CD4-positive, CD25-positive, alpha-beta regulatory T cell (primary cell): ENCODE results near the gene TYMS. TPM values are rescaled to one million over a fixed set of nuclear protein-coding genes. Genes with fewer than 3 reads are reported as not detected.

Experiments
- ATAC-seq, 2 donors: fragments of 150-1000 bp; cut with Tn5 transposase; one replicate each; pipeline ENCODE4 v1.10.0; 2021; ENCODE audit warnings: low read depth in 2 of 2, moderate number of reproducible peaks in 2 of 2, moderate library complexity in 1 of 2
- DNase-seq, 3 donors: peaks; one replicate each; pipeline versions ENCODE4 v3.0.0 to v3.0.0-alpha.2; 2012 to 2022; ENCODE audit warnings: mixed read lengths in 1 of 3
- H3K27ac ChIP-seq: one replicate; pipeline ENCODE4 v1.7.0; 2013; ENCODE audit warnings: mild to moderate bottlenecking, low read length; ENCODE audit not compliant: insufficient read depth, poor library complexity, severe bottlenecking
- H3K27me3 ChIP-seq: one replicate; pipeline ENCODE4 v1.7.0; 2013; ENCODE audit warnings: low read length; ENCODE audit not compliant: control insufficient read depth, insufficient read depth
- H3K36me3 ChIP-seq: one replicate; pipeline ENCODE4 v1.7.0; 2013; ENCODE audit warnings: mild to moderate bottlenecking, low read length, moderate library complexity; ENCODE audit not compliant: control insufficient read depth, insufficient read depth
- H3K4me1 ChIP-seq: 2 replicates; pipeline ENCODE4 v1.7.0; 2013; ENCODE audit warnings: mild to moderate bottlenecking, low read length; ENCODE audit not compliant: insufficient read depth, control insufficient read depth, poor library complexity, severe bottlenecking
- H3K4me3 ChIP-seq: one replicate; pipeline ENCODE4 v1.7.0; 2013; ENCODE audit warnings: low read depth, mild to moderate bottlenecking, low read length, moderate library complexity
- H3K9me3 ChIP-seq, 2 experiments: 1 replicate in 1 of 2; 2 replicates in 1 of 2; pipeline ENCODE4 v1.7.0; 2013; ENCODE audit warnings: low read length in 2 of 2, mild to moderate bottlenecking in 1 of 2, moderate library complexity in 1 of 2; ENCODE audit not compliant: control insufficient read depth in 2 of 2
- H3K27ac Mint-ChIP-seq, 3 donors: one replicate each; pipeline ENCODE4 v1.8.0; 2020 to 2022; ENCODE audit warnings: mild to moderate bottlenecking in 3 of 3, mixed read lengths in 3 of 3, moderate library complexity in 2 of 3
- H3K27me3 Mint-ChIP-seq: one replicate; pipeline ENCODE4 v1.8.0; 2022; ENCODE audit warnings: mild to moderate bottlenecking, mixed read lengths
- H3K36me3 Mint-ChIP-seq: one replicate; pipeline ENCODE4 v1.8.0; 2020; ENCODE audit warnings: mixed read lengths
- H3K4me1 Mint-ChIP-seq, 4 donors: one replicate each; pipeline ENCODE4 v1.8.0; 2020 to 2022; ENCODE audit warnings: mixed read lengths in 4 of 4, mild to moderate bottlenecking in 1 of 4
- H3K4me3 Mint-ChIP-seq, 4 donors: one replicate each; pipeline ENCODE4 v1.8.0; 2020 to 2022; ENCODE audit warnings: mild to moderate bottlenecking in 4 of 4, mixed read lengths in 4 of 4, moderate library complexity in 3 of 4
- H3K9me3 Mint-ChIP-seq, 7 donors: one replicate each; pipeline ENCODE4 v1.8.0; 2020 to 2022; ENCODE audit warnings: mixed read lengths in 7 of 7, mild to moderate bottlenecking in 3 of 7, moderate library complexity in 2 of 7
- polyA plus RNA-seq, 4 donors: library from polyadenylated mRNA; unstranded; fragments of 300-500 nt; fragmentation: Illumina TruSeq; gene quantifications; one replicate each; pipeline ENCODE4 v1.2.3, GENCODE V29; 2021
- total RNA-seq: library from RNA; stranded (reverse); gene quantifications from one replicate; pipeline ENCODE4 v1.2.3, GENCODE V29; 2022

Gene TYMS
- total and polyA plus RNA-seq, 5 donors from 2014 or later, result 4.9 to 14.4 (median 7.3) TPM

DNA sequence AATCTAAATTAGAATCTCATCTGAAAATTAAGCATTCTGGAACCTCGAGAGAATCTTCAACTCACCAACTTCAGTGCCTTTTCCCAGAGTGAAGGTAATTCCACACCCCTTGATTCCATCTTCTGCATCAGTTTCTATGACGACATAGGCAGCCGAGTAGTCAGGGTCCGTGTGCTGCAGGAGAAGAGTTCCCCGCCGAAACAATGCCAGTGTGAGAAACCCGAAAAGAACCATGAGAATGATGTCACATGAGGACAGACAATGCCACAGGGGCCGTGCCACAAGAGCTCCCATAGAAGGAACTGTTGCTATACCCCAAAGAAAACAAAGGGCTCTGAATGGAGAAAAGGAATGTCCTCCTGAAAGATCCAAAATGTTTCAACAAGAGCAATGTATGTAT lies 49.0 kb downstream of the TYMS start:
- Mint-ChIP-seq H3K27me3 (no peaks in the 10 kb centered on the region), H3K27ac (peak overlapping the region in 2 of 3 donors; percentile 59 to 81), H3K9me3 (no peaks in the 10 kb centered on the region), H3K4me3 (no peak overlapping the region), H3K36me3 (peaks cover 36% of the 10 kb centered on the region), H3K4me1 (peaks cover 12 to 53% (median 40%) of the 10 kb centered on the region in 4 donors)
- no peak overlapping the region for H3K4me3 ChIP-seq
- no peaks in the 10 kb centered on the region for H3K9me3 ChIP-seq
- no peak overlapping the region for H3K27ac ChIP-seq
- no peaks in the 10 kb centered on the region for H3K27me3 ChIP-seq
- H3K4me1 ChIP-seq, result peaks cover 7% of the 10 kb centered on the region
- DNase-seq (no peak), ATAC-seq (no peak)
- H3K36me3 ChIP-seq, result peaks cover 22% of the 10 kb centered on the region

DNA sequence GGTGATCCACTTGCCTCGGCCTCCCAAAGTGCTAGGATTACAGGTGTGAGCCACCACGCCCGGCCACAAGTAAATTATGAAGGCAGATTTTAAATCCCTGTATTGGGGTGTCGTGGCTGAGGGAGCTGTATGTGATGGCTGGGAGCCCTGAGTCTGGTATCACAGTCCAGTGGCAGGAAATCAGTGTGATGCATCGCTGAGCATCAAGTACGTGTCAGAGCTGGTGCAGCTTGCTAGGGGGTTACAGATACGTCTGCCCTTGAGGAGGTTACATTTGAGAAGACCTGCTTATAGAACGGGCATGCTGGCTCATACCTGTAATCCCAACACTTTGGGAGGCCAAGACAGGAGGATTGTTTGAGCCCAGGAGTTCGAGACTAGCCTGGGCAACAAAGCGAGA lies 50.6 kb downstream of the TYMS start:
- H3K4me1 ChIP-seq, result peaks cover 12% of the 10 kb centered on the region
- Mint-ChIP-seq H3K36me3 (peaks cover 37% of the 10 kb centered on the region), H3K27ac (peak overlapping the region in 2 of 3 donors; percentile 70 to 92), H3K9me3 (no peaks in the 10 kb centered on the region), H3K4me3 (peak overlapping the region in 1 of 4 donors; percentile 2), H3K4me1 (peaks cover 10 to 55% (median 41%) of the 10 kb centered on the region in 4 donors), H3K27me3 (no peaks in the 10 kb centered on the region)
- no peaks in the 10 kb centered on the region for H3K9me3 ChIP-seq
- peaks cover 19% of the 10 kb centered on the region for H3K36me3 ChIP-seq
- DNase-seq, result no peak
- no peak overlapping the region for H3K4me3 ChIP-seq
- H3K27ac ChIP-seq, result no peak overlapping the region
- no peaks in the 10 kb centered on the region for H3K27me3 ChIP-seq
- no peak for ATAC-seq

DNA sequence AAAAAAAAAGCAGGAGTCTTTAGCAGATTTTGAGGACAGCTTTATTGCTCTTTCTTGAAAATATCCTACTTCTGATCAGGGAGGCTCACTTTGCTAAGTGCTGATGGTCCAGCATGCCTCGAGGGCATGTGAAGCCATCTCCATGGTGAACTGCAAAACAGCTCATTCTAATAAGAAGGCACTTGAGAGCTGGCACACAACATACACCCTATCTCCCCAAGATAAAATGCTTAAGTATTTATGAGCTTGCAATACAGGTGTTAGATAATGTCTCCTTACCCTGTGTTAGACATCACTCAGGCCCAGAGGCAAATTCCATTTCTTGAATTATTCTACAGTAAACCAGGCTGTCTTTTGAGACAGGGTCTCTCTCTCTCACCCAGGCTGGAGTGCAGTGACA lies 52.3 kb downstream of the TYMS start:
- ATAC-seq (no peak), DNase-seq (no peak)
- H3K27me3 Mint-ChIP-seq, result peaks cover 4% of the 10 kb centered on the region
- Histone ChIP-seq H3K27ac (no peak overlapping the region), H3K27me3 (no peaks in the 10 kb centered on the region), H3K36me3 (peaks cover 9% of the 10 kb centered on the region), H3K4me3 (no peak overlapping the region), H3K9me3 (no peaks in the 10 kb centered on the region), H3K4me1 (peaks cover 12% of the 10 kb centered on the region)
- peaks cover 10 to 52% (median 36%) of the 10 kb centered on the region in 4 donors for H3K4me1 Mint-ChIP-seq
- H3K36me3 Mint-ChIP-seq, result peaks cover 29% of the 10 kb centered on the region
- H3K9me3 Mint-ChIP-seq, result no peaks in the 10 kb centered on the region
- peak overlapping the region in 2 of 3 donors; percentile 81 to 92 for H3K27ac Mint-ChIP-seq
- H3K4me3 Mint-ChIP-seq, result peak overlapping the region; percentile 17 to 56 (median 39)

DNA sequence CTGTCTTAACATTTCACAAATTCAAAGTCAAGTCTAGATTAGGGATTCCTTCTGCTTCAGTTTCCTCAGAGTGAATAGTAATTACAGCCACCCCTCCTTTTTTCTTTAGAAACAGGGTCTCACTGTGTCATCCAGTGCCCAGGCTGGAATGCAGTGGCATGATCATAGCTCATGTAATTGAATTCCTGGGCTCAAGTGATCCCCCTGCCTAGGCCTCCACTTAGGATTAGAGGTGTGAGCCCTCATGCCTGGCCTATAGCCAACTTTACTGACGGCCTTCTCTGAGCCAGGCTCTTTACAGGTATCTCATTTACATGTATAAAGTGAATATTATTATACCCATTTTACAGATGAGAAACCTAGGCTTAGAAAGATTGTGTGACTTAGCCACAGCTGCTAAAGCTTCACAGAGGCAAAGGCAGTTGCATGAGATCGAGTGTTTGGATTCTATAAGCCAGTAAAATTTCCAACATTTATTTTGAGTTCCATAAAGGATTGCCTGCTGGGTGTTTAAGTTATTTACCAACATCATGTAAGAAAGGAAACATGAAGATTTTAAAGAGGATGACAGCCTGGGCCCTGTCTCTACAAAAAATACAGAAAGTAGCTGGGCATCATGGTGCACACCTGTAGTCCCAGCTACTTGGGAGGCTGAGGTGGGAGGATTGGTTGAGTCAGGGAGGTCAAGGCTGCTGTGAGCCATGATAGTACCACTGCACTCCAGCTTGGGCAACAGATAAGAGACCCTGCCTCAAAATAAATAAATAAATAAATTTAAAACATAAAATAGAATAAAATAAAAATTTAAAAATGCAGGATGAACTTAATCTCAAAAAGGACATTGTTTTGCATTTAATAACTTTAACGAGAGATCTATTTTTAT lies 53.2 kb downstream of the TYMS start:
- peaks cover 12% of the 10 kb centered on the region for H3K4me1 ChIP-seq
- Mint-ChIP-seq H3K9me3 (no peaks in the 10 kb centered on the region), H3K27me3 (peaks cover 4% of the 10 kb centered on the region), H3K4me1 (peaks cover 10 to 52% (median 32%) of the 10 kb centered on the region in 4 donors), H3K27ac (peak overlapping the region in 2 of 3 donors; percentile 81 to 95), H3K4me3 (peak overlapping the region; percentile 91 to 97 (median 96)), H3K36me3 (peaks cover 20% of the 10 kb centered on the region)
- H3K27me3 ChIP-seq, result no peaks in the 10 kb centered on the region
- H3K27ac ChIP-seq, result peak overlapping the region; percentile 79
- ATAC-seq (no peak), DNase-seq (no peak)
- peak overlapping the region; percentile 94 for H3K4me3 ChIP-seq
- no peaks in the 10 kb centered on the region for H3K9me3 ChIP-seq
- peaks cover 6% of the 10 kb centered on the region for H3K36me3 ChIP-seq

DNA sequence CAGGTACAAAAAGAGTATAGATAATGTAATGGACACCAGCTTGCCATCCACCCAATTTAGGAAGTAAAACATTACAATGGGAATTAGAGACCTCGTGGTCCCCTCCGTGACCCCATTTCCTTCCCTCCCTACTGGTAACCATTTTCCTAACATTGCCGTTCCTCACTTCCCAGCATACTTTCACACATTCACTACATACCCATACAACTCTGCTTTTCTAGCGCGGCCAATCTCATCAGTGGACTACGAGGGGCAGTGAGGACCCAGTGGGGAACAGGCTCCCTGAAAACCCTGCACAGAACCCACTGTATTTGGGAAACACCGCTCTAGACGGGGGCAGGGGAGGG lies 53.8 kb downstream of the TYMS start:
- DNase-seq, result no peak

DNA sequence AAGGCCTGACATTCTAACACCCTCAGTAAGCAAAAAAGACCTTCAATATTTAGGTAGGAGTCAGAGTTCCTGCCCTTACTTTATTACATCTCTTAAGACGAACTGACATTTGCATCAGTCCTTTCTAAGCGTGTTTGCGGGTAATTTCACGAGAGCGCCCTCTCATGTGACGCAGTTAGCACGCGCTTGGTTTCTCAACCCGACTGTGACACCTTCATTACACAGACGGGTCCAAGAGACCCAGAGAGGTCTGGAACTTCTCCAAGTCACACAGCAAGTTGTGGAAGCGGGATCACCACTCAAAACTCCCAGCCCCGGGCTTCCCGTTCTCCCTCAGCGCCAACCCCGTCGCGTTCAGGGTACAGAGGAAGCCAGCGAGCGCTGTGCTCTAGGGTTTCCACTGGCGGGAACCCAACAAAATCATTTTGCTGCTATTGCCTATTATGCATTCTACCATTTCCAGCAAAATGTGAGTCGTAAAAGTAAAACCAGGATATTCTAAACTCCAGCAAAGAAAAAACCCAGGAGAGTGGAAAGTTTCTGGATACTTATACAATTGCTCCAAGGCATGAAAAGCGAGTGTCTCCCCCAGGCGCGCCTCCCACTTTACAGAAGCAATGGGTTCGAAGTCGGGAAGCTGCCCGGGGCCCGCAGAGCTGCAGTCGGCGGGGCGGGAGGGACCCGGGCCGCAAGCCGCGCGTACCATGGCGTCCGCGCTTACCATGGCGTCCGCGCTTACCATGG lies 54.4 kb downstream of the TYMS start:
- peaks cover 4% of the 10 kb centered on the region for H3K27me3 Mint-ChIP-seq
- peak overlapping the region; percentile 91 to 97 (median 96) for H3K4me3 Mint-ChIP-seq
- DNase-seq (peak; percentile 49 to 90 (median 80)), ATAC-seq (peak; percentile 50 to 55)
- peaks cover 14 to 48% (median 27%) of the 10 kb centered on the region in 4 donors for H3K4me1 Mint-ChIP-seq
- Histone ChIP-seq H3K9me3 (no peaks in the 10 kb centered on the region), H3K36me3 (peaks cover 3% of the 10 kb centered on the region), H3K27ac (peak overlapping the region; percentile 79), H3K4me1 (peaks cover 12% of the 10 kb centered on the region), H3K27me3 (no peaks in the 10 kb centered on the region), H3K4me3 (peak overlapping the region; percentile 94)
- H3K27ac Mint-ChIP-seq, result peak overlapping the region; percentile 95 to 99 (median 95)
- peaks cover 13% of the 10 kb centered on the region for H3K36me3 Mint-ChIP-seq
- H3K9me3 Mint-ChIP-seq, result no peaks in the 10 kb centered on the region

More for the DNA sequence above, 53.8 kb downstream of the TYMS start:
- no peaks in the 10 kb centered on the region for H3K9me3 ChIP-seq
- no peaks in the 10 kb centered on the region for H3K27me3 ChIP-seq
- no peak for ATAC-seq
- H3K4me1 ChIP-seq, result peaks cover 12% of the 10 kb centered on the region
- H3K27me3 Mint-ChIP-seq, result peaks cover 4% of the 10 kb centered on the region
- no peaks in the 10 kb centered on the region for H3K9me3 Mint-ChIP-seq
- H3K36me3 ChIP-seq, result peaks cover 5% of the 10 kb centered on the region
- H3K27ac ChIP-seq, result peak overlapping the region; percentile 79
- H3K36me3 Mint-ChIP-seq, result peaks cover 16% of the 10 kb centered on the region
- peak overlapping the region; percentile 94 for H3K4me3 ChIP-seq
- H3K4me1 Mint-ChIP-seq, result peaks cover 14 to 51% (median 30%) of the 10 kb centered on the region in 4 donors
- H3K27ac Mint-ChIP-seq, result peak overlapping the region; percentile 95 to 99 (median 95)
- H3K4me3 Mint-ChIP-seq, result peak overlapping the region; percentile 91 to 97 (median 96)

DNA sequence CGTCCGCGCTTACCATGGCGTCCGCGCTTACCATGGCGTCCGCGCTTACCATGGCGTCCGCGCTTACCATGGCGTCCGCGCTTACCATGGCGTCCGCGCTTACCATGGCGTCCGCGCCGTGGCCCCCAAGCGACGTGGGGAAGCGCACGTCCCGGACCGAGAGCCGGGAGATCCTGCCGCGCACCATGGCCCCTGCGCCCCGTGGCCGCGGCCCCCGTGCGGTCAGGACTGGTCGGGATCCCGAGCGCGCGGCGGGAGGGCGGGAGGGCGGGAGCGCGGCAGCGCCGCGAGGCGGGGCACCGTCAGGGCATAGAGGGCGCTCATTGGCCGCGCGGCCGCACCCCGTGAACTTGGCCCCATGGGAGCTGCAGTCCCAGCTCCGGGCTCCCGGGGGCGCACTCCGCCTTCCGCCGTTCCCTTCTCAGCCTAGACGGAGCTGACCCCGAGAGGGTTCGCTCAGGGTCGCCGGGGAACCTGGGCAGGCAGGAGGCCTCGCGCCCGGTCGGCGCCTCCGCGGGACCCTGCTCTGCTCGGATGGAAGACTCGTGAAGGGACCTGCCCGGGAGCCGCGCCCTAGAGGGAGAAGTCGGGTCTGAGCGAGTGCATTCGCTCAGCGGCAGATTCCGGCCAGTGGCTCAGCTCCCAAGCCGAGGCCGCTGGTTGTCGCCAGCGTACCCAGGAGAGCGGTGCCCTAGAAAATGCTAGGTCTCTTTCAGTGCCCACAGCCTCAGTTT lies 55.1 kb downstream of the TYMS start, which contains the start of gene ENOSF1:
ENOSF1 (minus strand) TSS at position 230 of the 734 bp plus-strand sequence; CDS start at position 187, 43 bp downstream.
- H3K36me3 Mint-ChIP-seq, result peaks cover 13% of the 10 kb centered on the region

More for the DNA sequence above, 55.1 kb downstream of the TYMS start, which contains the start of gene ENOSF1:
- Mint-ChIP-seq H3K27ac (peak within 1 kb of the TSS; percentile 95 to 99 (median 95)), H3K9me3 (no peaks in the 10 kb centered on the region), H3K4me3 (peak within 1 kb of the TSS; percentile 91 to 97 (median 96)), H3K27me3 (peaks cover 4% of the 10 kb centered on the region), H3K4me1 (peaks cover 14 to 45% (median 27%) of the 10 kb centered on the region in 4 donors)
- H3K4me1 ChIP-seq, result peaks cover 12% of the 10 kb centered on the region
- DNase-seq (peak; percentile 57 to 87 (median 73)), ATAC-seq (peak; percentile 82 to 87)
- peaks cover 3% of the 10 kb centered on the region for H3K36me3 ChIP-seq
- no peaks in the 10 kb centered on the region for H3K9me3 ChIP-seq
- H3K27me3 ChIP-seq, result no peaks in the 10 kb centered on the region
- peak within 1 kb of the TSS; percentile 94 for H3K4me3 ChIP-seq
- H3K27ac ChIP-seq, result peak within 1 kb of the TSS; percentile 79
